ENCODE data around the gene PRM3. TPM values are rescaled to one million over a fixed set of nuclear protein-coding genes. Genes with fewer than 3 reads are reported as not detected.

PRM3 gene
- total RNA-seq, 1 experiment from 2014 or later: not detected

DNA sequence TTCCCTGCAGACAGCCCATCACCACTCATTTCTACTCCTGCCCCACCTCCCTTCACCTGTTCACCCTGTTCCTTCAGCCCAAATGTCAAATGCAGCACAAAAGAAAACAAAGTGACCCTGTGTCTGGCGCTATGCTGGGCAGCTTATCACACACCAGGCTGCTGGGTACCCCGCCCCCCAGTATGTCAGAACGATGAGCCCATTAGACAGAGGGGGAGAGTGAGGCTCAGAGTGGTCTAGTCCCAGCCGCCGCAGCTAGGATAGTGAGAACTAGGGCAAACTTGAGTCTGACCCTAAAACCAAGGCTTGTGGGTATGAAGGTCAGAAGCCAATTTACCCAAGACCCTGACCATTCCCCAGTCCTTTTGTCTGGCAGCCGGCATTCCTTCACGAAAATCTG, 8.3 kb downstream of the PRM3 start:
- TF ChIP-seq, protein P1, sequence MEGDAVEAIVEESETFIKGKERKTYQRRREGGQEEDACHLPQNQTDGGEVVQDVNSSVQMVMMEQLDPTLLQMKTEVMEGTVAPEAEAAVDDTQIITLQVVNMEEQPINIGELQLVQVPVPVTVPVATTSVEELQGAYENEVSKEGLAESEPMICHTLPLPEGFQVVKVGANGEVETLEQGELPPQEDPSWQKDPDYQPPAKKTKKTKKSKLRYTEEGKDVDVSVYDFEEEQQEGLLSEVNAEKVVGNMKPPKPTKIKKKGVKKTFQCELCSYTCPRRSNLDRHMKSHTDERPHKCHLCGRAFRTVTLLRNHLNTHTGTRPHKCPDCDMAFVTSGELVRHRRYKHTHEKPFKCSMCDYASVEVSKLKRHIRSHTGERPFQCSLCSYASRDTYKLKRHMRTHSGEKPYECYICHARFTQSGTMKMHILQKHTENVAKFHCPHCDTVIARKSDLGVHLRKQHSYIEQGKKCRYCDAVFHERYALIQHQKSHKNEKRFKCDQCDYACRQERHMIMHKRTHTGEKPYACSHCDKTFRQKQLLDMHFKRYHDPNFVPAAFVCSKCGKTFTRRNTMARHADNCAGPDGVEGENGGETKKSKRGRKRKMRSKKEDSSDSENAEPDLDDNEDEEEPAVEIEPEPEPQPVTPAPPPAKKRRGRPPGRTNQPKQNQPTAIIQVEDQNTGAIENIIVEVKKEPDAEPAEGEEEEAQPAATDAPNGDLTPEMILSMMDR (IDR thresholded peaks at IDR 0.05; ENCODE audit: insufficient read depth in 1 of 2, low read depth in 1 of 2, low read length in 1 of 2, severe bottlenecking in 1 of 2, unreplicated experiment in 1 of 2): no peak
- Histone ChIP-seq H3K4me3 (ENCODE audit: low read depth, low read length) (no peak overlapping the region), H3K27me3 (replicated peaks; ENCODE audit: control insufficient read depth, insufficient read depth, low read length) (no peaks in the 10 kb centered on the region), H3K4me1 (peaks cover 21% of the 10 kb centered on the region), H3K9me3 (no peaks in the 10 kb centered on the region), H3K36me3 (ENCODE audit: control insufficient read depth, insufficient read depth, low read length) (no peaks in the 10 kb centered on the region)
- H3K4me1 Mint-ChIP-seq (ENCODE audit: low read depth, unreplicated experiment): peaks cover 11% of the 10 kb centered on the region
- no peaks in the 10 kb centered on the region for H3K27me3 Mint-ChIP-seq (ENCODE audit: insufficient read depth, unreplicated experiment)
- H3K9me3 Mint-ChIP-seq (ENCODE audit: unreplicated experiment): no peaks in the 10 kb centered on the region
- no peak overlapping the region for H3K27ac Mint-ChIP-seq (ENCODE audit: unreplicated experiment)
- intact Hi-C loops (cut with micrococcal nuclease; ENCODE audit: unreplicated experiment): no loop called here
- BruUV-seq (replicated peaks): no TSS peak
- ChIA-PET POLR2A (no interaction called here), CTCF (no interaction called here)
- DNase-seq: no peak
- no peaks in the 10 kb centered on the region for H3K36me3 Mint-ChIP-seq (ENCODE audit: insufficient read depth, unreplicated experiment)
- H3K4me3 Mint-ChIP-seq (ENCODE audit: unreplicated experiment): no peak overlapping the region

- POLR2A ChIA-PET: no interaction called here
- no peak overlapping the region for H3K27ac Mint-ChIP-seq (ENCODE audit: unreplicated experiment)
- TF ChIP-seq, protein P1 (IDR thresholded peaks at IDR 0.05; ENCODE audit: insufficient read depth in 1 of 2, low read depth in 1 of 2, low read length in 1 of 2, severe bottlenecking in 1 of 2, unreplicated experiment in 1 of 2): no peak
- no peak overlapping the region for H3K4me3 ChIP-seq (ENCODE audit: low read depth, low read length)
- H3K36me3 Mint-ChIP-seq (ENCODE audit: insufficient read depth, unreplicated experiment): no peaks in the 10 kb centered on the region
- peaks cover 29% of the 10 kb centered on the region for H3K4me1 ChIP-seq
- no peaks in the 10 kb centered on the region for H3K27me3 Mint-ChIP-seq (ENCODE audit: insufficient read depth, unreplicated experiment)
- H3K9me3 Mint-ChIP-seq (ENCODE audit: unreplicated experiment): no peaks in the 10 kb centered on the region
- CTCF ChIA-PET: no interaction called here
- no peaks in the 10 kb centered on the region for H3K9me3 ChIP-seq
- no TSS peak for BruUV-seq (replicated peaks)
- no peak for DNase-seq
- no peaks in the 10 kb centered on the region for H3K36me3 ChIP-seq (ENCODE audit: control insufficient read depth, insufficient read depth, low read length)
- H3K27me3 ChIP-seq (replicated peaks; ENCODE audit: control insufficient read depth, insufficient read depth, low read length): no peaks in the 10 kb centered on the region
- intact Hi-C loops (cut with micrococcal nuclease; ENCODE audit: unreplicated experiment): no loop called here
- H3K4me1 Mint-ChIP-seq (ENCODE audit: low read depth, unreplicated experiment): peaks cover 19% of the 10 kb centered on the region
- no peak overlapping the region for H3K4me3 Mint-ChIP-seq (ENCODE audit: unreplicated experiment)
These were observed 9.1 kb downstream of the PRM3 start for GRCh38 chr16:11264155-11264832.

DNA sequence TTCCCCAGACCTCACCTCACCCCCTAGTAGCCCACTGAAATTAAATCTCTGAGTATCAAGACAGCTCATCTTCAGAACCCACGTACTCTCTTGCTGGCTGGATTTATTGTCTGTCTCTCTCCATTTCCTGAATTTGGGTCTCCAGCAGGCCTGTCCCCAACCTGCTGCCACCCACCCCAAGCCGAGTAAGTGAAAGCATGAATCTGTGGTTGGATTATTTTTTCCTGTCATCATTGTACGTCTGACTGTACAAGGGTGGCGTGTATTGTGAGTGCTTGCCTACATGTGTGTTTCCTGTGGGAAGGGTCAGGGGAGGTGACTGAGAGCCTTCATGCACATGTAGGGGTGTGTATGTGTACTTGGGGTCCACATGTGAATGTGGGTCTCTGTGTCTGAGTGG, 9.7 kb downstream of the PRM3 start:
- no peak for DNase-seq
- Histone ChIP-seq H3K36me3 (ENCODE audit: control insufficient read depth, insufficient read depth, low read length) (no peaks in the 10 kb centered on the region), H3K4me3 (ENCODE audit: low read depth, low read length) (no peak overlapping the region), H3K4me1 (peaks cover 31% of the 10 kb centered on the region), H3K27me3 (replicated peaks; ENCODE audit: control insufficient read depth, insufficient read depth, low read length) (no peaks in the 10 kb centered on the region), H3K9me3 (no peaks in the 10 kb centered on the region)
- Mint-ChIP-seq H3K4me1 (ENCODE audit: low read depth, unreplicated experiment) (peaks cover 20% of the 10 kb centered on the region), H3K27ac (ENCODE audit: unreplicated experiment) (no peak overlapping the region), H3K27me3 (ENCODE audit: insufficient read depth, unreplicated experiment) (no peaks in the 10 kb centered on the region), H3K9me3 (ENCODE audit: unreplicated experiment) (no peaks in the 10 kb centered on the region), H3K36me3 (ENCODE audit: insufficient read depth, unreplicated experiment) (no peaks in the 10 kb centered on the region), H3K4me3 (ENCODE audit: unreplicated experiment) (no peak overlapping the region)
- BruUV-seq (replicated peaks): no TSS peak
- POLR2A ChIA-PET: no interaction called here
- TF ChIP-seq, protein P1 (IDR thresholded peaks at IDR 0.05; ENCODE audit: insufficient read depth in 1 of 2, low read depth in 1 of 2, low read length in 1 of 2, severe bottlenecking in 1 of 2, unreplicated experiment in 1 of 2): no peak
- CTCF ChIA-PET: interaction anchor here (0.6 kb wide), 1 partner anchor 16 kb away, joined by 3 read pairs; no protein-coding TSS in a partner anchor
- intact Hi-C loops (cut with micrococcal nuclease; ENCODE audit: unreplicated experiment): no loop called here
